Stimulated activated CD4-positive, alpha-beta T cell treated with anti-CD3 and anti-CD28 coated beads, Interleukin-15, amount 100 ng/mL, for 48 hours (primary cell): ENCODE results near the gene VAT1L.

Source experiments
- DNase-seq, 2 donors: peaks; one replicate each; pipeline ENCODE4 v3.0.0-alpha.2; 2020; ENCODE audit warnings: low read depth in 2 of 2

The VAT1L gene

DNA sequence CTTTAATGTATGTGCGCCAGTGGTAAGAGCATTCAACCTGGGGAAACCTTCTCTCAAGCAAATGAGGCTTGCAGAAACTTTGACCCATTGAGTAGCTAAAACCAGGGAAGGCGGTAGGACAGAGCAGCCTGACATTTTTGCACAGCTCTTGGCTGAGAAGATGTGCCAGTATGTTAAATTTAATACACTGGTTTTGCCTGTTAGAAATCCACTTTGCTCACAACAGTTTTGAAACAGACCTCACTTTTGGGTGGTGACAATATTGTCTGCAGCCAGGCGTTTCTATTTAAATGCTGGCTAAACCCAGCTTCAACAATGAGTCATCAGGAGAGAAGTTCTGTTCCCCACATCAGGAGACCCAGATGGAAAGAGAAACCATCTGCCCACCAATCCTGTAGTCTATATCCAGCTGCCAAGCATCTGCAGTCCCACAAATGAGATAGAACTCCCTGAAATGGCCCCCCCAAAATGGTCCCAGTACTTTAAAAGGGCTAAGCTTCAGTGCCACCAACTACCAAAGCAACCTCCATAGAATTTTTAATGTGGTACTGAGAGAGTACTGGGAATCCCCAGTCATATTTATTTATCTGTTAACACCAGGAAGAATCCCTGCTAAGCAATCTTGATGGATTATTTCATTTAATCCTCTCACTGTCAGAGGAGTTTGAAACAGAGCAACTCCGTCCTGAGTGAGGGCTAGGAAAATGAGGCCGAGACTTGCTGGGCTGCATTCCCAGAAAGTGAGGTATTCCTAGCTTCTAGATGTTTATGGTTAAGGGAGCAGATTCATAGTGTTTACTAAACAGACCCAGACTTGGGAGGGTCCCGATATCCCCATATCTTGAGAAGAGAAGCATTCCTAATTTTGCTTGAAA, 205.0 kb downstream of the VAT1L start:
- DNase-seq = no peak

DNA sequence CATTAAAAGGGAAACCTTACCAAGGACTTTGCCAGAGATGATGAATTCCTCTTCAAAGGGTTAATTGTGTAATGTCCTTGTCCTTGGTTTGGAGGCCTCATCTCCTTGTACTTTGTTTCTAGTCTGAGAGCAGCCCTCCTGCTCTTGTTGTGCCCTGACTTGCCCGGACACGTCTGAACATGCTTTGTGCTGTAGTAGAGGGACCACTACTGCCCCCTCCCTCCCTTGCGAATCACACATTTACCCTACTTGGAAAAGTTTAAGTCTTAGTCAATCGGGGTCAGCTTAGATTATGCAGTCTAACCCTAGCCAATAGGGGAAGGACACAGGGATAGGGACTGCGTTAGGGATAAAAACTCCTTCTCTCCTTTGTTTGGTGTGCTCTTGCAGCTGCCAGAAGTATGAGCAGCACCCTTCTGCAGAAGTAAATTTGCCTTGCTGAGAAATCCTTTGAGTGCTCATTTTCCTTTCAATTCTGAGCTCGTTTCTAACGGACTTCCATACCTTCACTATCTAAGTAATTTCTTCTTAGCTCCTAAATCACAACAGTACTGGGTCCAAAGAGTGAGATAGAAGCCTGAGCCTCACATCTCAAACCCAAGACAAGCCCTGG, 207.6 kb downstream of the VAT1L start:
- no peak for DNase-seq

DNA sequence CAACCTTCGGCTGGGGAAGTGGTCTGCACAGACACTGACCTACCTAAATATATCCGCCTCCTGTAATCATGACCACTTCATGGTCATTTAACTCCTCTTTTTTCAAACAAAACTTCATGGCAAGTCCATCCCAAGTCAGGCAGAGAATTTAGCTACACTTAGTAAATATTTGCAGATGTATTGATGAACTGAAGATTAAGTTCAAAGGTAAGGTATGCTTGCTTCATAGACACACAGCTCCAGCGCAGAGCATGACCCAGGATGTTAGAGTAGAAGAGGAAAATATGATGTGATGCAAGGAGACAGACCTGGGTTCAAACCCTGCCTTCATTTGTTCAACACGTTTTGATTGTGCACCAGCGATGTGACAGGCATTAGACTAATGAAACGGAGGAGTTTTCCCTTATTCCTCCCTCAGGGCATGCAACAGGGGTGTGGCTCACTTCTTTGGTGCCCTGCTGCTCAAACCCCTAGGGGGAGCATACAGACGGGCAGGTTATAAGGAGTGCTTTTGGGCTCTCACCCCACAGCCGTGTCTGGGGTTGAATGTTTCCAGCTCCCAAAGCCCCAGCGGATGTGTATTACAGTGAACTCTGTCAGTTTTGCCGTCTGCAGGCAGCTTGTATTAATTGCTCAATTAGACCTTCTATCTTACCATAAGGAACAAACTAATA, 210.1 kb downstream of the VAT1L start:
- DNase-seq = no peak

DNA sequence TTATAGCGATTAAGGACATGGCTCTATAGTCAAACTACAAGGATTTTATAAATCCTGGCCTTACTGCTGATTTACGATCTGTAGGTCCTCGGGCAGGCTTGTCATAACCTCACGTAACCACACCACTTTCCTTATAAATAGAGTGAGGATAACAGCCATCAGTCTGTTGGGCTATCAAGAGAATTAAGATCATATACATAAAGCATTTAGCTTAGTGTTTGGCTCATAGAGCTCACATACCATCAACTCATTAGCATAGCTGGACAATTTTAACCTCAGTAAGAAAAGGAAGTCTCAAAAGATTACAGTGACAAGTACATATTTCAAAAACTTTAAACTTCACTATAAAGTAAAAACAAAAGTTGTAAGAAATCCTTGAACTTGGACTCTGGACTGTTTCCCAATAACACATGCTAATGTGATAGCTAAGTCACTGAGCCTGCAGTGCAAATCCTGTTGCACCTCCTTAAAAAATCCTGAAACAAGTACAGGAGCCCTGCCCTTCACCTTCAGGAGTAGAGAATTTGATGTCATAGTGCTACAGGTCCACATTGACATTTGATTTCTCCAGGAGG, 213.2 kb downstream of the VAT1L start:
- DNase-seq = no peak

DNA sequence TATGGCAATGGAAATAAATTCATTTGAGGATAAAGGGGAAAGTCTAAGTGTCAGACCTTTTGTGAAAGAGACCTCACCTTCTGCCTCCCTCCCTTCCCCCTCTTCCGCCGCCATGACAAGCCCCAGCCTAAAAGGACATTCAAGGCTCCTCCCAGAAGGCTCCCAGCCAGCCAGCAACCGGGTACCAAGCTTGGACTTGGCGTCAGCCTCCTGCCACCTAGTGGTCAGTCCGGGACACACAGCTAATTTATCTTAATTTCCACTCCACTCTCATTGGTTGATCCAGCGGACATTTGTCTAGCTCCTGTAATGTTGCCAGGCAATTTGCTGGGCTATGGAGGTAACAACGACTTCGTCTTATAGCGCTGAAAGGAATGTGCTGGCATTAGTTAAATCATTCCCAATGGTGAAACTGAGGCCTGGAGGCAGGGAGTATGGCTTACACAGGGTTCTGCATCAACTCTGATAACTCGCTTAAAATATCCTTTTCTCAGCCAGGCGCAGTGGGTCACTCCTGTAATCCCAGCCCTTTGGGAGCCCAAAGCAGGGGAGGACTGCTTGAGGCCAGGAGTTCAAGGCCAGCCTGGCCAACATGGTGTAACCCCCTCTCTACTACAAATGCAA, 214.7 kb downstream of the VAT1L start:
- peak; percentile 70 to 73 for DNase-seq

DNA sequence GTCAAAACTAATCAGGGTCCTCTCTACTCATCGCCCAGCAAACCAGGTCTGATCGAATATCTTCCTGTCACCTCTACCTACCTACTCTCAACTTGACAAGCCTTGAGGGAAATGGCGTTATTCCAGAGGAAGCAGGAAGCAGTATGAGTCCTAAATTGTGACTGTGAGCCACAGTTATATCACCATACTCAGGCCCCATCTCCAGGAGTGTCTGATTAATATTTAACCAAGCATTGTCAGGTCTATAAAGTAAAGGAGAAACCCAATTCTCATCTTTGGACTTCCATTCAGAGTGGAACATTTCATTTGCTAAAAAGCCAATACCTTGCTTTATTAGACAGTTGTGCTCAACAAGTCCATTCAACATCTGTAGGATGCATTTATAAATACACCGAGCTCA, 216.2 kb downstream of the VAT1L start:
- DNase-seq = no peak

DNA sequence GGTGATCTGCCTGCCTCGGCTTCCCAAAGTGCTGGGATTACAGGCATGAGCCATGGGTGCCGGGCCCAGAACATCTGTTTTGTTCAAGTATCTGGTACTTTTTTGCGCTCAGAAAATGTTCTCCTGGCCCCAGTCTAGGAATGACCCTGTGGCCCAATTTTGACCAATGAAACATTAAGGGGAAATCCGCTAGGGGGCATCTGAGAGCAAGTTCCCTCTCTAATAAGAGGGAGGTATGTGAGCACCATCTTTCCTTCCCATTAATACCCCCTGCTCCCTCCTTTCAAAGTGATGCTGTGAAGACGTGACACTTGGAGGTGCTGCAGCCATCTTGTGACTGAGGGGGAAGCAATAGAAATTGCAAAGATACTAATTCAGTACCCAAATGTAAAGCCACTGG, 217.5 kb downstream of the VAT1L start:
- DNase-seq = no peak

DNA sequence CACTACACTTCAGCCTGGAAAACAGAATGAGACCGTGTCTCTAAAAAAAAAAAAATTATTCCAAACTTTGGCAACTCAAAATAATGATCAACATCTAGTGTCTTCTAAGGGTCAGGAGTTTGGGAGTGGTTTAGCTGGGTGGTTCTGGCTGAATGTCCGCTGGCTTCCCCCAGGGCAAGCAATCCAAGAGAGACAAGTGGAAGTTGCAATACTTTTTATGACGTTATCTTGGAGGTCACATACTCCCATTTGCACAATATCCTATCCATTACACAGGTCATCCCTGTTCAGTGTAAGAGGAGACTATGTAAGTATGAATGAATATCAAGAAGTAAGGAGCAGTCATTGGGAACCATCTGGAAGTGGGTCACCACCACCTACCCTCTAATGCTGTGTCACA, 218.8 kb downstream of the VAT1L start:
- DNase-seq = no peak

DNA sequence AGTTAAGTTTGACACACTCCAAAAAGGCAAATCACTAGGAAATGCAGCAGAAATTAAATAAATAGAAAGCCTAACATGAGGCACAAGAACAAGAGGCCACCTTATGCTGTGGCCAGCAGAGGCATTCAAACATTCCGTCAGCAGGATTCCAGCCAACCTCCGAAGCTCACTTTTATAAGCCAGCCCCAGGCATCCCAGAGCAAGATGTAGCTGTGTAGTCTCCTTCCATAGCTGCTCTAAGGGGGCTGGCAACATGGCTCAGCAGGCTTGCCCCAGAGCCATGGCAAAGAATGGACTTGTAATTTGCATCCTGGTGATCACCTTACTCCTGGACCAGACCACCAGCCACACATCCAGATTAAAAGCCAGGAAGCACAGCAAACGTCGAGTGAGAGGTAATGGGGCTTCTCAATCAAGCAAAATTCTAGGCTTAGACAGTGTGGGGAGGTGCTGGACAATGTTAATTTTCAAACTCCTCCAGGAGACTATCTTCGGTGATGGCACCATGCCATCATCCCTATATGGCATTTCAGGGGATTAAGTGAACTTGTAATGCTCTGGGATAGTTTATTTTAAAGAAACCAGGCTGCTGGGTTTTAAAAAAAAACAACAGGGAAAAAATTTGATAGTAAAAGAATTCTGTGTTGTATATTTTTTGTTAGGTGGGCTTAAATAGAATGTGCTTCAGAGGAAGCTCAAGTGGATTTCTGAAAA, 234.1 kb downstream of the VAT1L start, which contains the start of gene CLEC3A:
CLEC3A (plus strand) TSS at position 202 of the 714 bp plus-strand sequence; CDS start at position 281, 79 bp downstream.
- no peak for DNase-seq

DNA sequence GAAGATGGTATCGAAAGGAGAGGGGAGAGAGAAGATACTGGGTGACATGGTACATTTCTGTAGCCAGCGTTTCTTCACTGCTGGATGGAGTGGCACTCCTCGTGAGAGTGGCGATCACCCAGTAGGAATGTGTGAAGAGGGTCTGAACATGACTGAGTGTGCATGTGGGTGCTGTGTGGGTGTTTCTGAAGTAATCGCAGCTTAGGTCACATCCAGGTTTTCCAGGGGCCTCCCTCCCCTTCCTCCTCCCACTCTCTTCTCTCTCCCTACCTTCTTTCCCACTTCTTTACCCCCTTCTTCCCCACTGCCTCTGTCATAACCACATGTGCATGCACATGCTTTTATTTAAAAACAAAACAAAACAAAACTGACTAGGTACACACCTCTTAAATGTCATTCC, 235.8 kb downstream of the VAT1L start:
- DNase-seq = no peak

DNA sequence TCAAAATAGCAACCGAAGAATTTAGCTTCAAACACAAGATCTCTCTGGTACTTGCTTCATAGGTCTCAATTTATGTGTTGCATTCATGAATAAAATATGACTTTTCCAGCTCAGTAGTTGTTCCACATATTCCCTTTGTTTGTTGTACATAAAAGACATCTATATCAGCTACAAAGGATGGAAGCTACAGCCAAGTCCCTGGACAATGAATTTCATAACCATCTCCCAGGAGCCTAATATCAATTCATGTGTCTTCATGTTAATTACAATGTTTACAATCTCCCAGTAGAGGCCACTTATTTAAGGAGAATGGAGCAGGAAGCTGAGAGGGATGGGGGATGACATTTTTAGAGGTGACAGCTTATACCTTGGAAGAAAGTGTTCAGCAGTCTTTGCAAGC, 237.3 kb downstream of the VAT1L start:
- no peak for DNase-seq

DNA sequence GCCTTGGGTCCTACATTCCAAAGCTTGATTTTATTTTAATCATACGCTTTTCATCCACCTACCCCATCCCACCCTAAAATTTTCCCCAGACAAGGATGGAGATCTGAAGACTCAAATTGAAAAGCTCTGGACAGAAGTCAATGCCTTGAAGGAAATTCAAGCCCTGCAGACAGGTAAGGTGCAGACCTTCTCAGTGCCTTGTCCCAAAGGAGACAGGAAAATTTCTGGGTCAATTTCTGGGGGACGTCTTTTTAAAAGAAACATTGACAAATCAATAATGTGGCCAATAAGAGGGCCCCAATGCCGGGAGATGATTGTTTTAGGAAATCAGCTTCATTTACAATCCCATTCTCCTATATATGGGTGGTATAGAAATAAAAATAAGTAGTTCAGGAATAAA, 239.7 kb downstream of the VAT1L start:
- no peak for DNase-seq
